ENCODE data around the gene KIAA1958. TPM values are rescaled to one million over a fixed set of nuclear protein-coding genes. Genes with fewer than 3 reads are reported as not detected.

KIAA1958 gene
- total RNA-seq, 3 donors from 2014 or later = 7.4 to 12.7 (median 9.3) TPM

DNA sequence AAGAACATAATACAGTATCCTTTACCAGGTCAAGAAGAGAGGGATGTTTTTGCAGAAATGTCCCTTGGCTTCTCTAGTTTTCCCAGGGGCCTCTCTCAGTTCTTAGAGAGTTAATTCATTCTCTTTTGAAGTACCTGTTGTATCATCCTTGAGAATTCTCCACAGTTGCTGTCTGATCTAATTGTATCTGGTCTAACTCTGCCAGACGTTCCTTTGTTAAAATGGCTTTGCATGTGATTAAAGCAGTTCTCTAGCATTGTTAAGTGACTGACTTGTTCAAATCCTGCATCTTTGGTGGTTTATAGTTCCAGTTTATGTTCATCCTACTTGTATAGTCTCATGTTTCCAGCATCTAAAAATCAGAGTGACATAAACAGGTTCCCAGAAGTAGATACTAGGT, 65.0 kb downstream of the KIAA1958 start:
- intact Hi-C loops (cut with DNase I, micrococcal nuclease) = no loop called here
- DNase-seq (no peak), ATAC-seq (no peak)
- Histone ChIP-seq H3K4me1 (ENCODE audit: low read depth) (no peaks in the 10 kb centered on the region), H3K4me3 (no peak overlapping the region), H3K9me3 (no peaks in the 10 kb centered on the region), H3K36me3 (ENCODE audit: low read depth) (no peaks in the 10 kb centered on the region)
- TF ChIP-seq, protein P1, sequence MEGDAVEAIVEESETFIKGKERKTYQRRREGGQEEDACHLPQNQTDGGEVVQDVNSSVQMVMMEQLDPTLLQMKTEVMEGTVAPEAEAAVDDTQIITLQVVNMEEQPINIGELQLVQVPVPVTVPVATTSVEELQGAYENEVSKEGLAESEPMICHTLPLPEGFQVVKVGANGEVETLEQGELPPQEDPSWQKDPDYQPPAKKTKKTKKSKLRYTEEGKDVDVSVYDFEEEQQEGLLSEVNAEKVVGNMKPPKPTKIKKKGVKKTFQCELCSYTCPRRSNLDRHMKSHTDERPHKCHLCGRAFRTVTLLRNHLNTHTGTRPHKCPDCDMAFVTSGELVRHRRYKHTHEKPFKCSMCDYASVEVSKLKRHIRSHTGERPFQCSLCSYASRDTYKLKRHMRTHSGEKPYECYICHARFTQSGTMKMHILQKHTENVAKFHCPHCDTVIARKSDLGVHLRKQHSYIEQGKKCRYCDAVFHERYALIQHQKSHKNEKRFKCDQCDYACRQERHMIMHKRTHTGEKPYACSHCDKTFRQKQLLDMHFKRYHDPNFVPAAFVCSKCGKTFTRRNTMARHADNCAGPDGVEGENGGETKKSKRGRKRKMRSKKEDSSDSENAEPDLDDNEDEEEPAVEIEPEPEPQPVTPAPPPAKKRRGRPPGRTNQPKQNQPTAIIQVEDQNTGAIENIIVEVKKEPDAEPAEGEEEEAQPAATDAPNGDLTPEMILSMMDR (IDR thresholded peaks at IDR 0.05) = no peak

DNA sequence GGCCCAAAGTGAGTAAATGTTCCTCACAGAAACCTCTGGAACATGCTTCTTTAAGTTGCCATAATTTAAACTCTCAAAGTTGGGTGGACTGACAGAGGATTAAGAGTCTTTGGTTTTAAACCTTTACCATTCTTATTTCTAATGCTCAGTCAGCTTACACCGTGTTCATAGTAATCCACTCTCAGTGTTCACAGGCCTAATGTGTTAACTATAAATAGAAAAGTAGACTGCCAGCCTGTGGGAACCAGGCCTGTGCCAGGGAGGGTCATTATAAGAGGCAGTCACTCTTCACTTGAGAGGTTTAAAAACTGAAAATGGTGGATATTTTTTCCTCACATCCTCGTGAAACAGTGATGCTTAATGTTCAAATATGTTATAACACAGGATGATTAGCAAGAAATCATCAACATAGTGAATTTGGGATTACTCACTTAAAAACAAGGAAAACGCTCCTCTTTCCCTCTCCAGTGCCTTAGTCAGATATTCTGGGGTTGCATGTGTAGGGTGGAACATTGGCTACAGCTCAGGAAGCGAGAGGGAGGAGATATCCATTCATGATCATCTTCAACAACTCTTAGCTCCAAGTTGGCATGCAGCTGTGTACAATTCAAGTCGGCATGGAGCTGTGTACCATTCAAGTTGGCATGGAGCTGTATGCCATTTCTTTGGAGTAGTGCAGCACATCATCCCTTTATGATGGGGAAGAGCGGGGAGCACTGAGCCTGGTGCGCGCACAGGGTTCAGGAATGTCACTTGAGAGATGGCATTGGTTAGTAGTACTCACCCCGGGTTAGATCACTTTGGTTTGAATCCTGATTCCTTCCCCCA, 65.8 kb downstream of the KIAA1958 start:
- DNase-seq (no peak), ATAC-seq (no peak)
- Histone ChIP-seq H3K9me3 (no peaks in the 10 kb centered on the region), H3K4me1 (ENCODE audit: low read depth) (no peaks in the 10 kb centered on the region), H3K4me3 (no peak overlapping the region), H3K36me3 (ENCODE audit: low read depth) (no peaks in the 10 kb centered on the region)
- TF ChIP-seq, protein P1 (IDR thresholded peaks at IDR 0.05) = no peak
- intact Hi-C loops (cut with DNase I, micrococcal nuclease) = no loop called here

DNA sequence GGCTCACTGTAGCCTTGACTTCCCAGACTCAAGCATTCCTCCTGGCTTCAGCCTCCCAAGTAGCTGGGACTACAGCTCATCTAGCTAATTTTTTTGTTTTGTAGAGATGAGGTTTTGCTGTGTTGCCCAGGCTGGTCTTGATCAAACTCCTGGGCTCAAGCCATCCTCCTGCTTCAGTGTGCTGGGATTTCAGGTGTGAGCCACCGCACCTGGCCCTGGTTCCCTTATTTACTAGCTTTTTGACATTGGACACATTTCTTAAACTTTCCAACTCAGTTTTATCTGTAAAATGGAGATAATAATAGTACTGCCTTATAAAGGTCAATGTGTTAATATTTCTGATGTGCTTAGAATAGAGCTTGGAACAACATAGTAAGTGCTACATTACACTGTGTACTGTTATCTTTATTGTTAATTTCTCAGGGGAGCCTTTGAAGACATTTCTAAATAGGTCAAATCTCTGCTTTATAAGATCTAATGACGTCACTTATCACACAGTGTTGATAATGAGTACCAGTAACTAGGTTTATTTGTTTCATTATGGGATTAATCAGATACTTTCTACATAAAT, 66.7 kb downstream of the KIAA1958 start:
- Histone ChIP-seq H3K4me3 (no peak overlapping the region), H3K4me1 (ENCODE audit: low read depth) (no peaks in the 10 kb centered on the region), H3K36me3 (ENCODE audit: low read depth) (no peaks in the 10 kb centered on the region), H3K9me3 (no peaks in the 10 kb centered on the region)
- intact Hi-C loops (cut with DNase I, micrococcal nuclease) = no loop called here
- DNase-seq (no peak), ATAC-seq (no peak)
- TF ChIP-seq, protein P1 (IDR thresholded peaks at IDR 0.05) = no peak

DNA sequence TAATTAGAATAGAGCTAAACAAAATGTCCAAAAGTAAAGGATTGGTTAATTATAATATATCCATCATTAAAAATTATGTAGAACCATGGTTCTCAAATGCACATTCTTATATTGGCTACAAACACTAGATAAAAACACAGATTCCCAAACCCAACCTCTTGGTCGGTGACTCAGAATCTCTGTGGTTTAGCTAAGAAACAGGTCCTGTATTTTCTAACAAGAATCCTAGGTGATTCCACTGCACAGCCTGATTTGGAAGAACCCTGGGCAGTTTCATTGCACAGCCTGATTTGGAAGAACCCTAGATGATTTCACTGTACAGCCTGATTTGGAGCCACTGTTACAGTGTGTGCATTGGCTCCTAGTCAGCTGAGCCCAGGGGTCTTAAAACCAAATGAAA, 67.9 kb downstream of the KIAA1958 start:
- intact Hi-C loops (cut with DNase I, micrococcal nuclease) = no loop called here

DNA sequence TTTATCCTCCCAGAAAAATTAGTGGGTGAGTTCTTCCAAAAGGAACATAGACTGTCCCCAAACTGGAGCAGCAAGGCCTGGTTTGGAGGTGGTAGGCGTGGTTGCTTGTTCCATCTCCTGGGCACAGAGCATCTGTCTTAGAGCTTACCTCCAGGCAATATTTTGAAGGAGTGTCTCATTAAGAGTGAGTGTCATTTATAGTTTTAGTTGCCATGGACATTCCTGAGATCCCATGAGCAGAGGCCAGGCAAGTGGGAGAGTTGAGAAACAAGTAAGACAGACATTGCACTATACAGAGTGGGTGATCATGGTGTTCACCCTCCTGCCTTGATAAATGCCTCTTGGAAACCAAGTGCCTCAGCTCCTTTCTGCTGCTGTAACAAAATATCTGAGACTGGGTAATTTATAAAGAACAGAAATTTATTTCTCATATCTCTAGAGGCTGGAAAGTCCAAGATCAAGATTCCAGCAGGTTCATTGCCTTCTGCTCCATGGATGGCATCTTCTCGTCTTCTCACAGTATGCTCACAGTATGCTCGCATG, 68.5 kb downstream of the KIAA1958 start:
- intact Hi-C loops (cut with DNase I, micrococcal nuclease) = no loop called here
- Histone ChIP-seq H3K36me3 (ENCODE audit: low read depth) (no peaks in the 10 kb centered on the region), H3K4me1 (ENCODE audit: low read depth) (no peaks in the 10 kb centered on the region), H3K9me3 (no peaks in the 10 kb centered on the region), H3K4me3 (no peak overlapping the region)
- no peak for DNase-seq
- TF ChIP-seq, protein P1 (IDR thresholded peaks at IDR 0.05) = no peak
- ATAC-seq = no peak

More for the DNA sequence above, 67.9 kb downstream of the KIAA1958 start:
- Histone ChIP-seq H3K4me1 (ENCODE audit: low read depth) (no peaks in the 10 kb centered on the region), H3K36me3 (ENCODE audit: low read depth) (no peaks in the 10 kb centered on the region), H3K4me3 (no peak overlapping the region), H3K9me3 (no peaks in the 10 kb centered on the region)
- TF ChIP-seq, protein P1 (IDR thresholded peaks at IDR 0.05) = no peak
- no peak for DNase-seq
- no peak for ATAC-seq
